ENCODE measurements around the gene VPS37B. TPM values are rescaled to one million over a fixed set of nuclear protein-coding genes. Genes with fewer than 3 reads are reported as not detected.

Gene VPS37B
- total RNA-seq, 1 donor from 2014 or later: 21.9 TPM

Other genes with a start within 250 kb of the VPS37B start
- gene HCAR2, start 192.8 kb downstream of the VPS37B start, total RNA-seq: not detected
- gene HCAR3, start 179.3 kb downstream of the VPS37B start, total RNA-seq: under 0.01 TPM
- 0.49 TPM for gene HCAR1, start 165.3 kb downstream of the VPS37B start, total RNA-seq
- gene DENR, start 143.3 kb downstream of the VPS37B start, total RNA-seq: 33.4 TPM
- 7.4 TPM for gene CCDC62, start 121.6 kb downstream of the VPS37B start, total RNA-seq
- gene HIP1R, start 60.7 kb downstream of the VPS37B start, total RNA-seq: 75.7 TPM
- 15.0 TPM for gene ABCB9, start 70.3 kb upstream of the VPS37B start, total RNA-seq
- gene OGFOD2, start 79.1 kb upstream of the VPS37B start, total RNA-seq: 4.9 TPM
- 26.3 TPM for gene ARL6IP4, start 84.6 kb upstream of the VPS37B start, total RNA-seq